ENCODE measurements around the gene PSMG3.
A peak's percentile ranks its signal among the peaks of the same experiment; 100 is the strongest.
"Not testable (repeated sequence)": the region's sequence is repeated elsewhere in the genome, so short reads cannot be mapped to it uniquely, and the experiment has no call there.

PSMG3 gene

DNA sequence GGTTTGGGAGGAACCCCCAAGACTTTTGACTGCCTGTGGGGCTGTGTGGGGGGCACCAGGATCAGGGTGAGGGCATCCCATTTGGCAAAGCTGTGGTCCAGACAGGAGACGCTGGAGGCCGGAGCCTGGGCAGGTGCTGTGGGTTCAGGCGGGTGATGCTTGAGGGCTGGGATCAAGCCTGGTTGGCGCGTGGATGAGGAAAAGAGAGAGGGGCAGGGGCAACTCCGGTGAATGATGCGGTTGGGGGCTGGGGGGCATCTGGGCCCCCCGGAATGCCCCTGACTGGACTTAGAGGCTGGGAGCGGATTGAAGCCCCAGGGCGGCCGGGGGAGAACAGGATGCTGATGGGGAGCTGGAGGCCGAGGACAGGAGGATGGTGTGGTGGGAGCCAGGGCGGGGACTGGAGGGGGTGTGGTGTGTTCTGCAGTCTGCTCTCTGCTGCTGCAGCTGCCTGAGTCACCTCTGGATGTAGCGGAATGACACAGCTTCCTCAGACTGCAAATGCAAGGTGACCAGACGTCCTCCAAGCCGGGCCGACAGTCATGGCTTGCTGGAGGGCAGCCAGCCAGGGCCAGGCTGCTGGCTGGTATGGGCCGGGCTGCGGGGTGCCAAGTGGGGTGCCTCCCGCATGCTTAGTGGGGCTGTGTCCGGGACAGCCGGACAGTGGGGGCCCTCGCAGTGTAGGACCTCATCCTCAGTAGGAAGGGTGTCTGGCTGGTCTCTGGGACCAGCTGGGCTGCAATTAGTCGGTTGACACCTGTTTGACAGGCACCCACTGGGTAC lies 36.1 kb downstream of the PSMG3 start:
- DNase-seq (ENCODE audit: low read depth) = peak; percentile 28

GRCh38 chr7:1533255-1533546 lies 36.6 kb downstream of the PSMG3 start:
- DNase-seq (ENCODE audit: low read depth) = no peak

DNA sequence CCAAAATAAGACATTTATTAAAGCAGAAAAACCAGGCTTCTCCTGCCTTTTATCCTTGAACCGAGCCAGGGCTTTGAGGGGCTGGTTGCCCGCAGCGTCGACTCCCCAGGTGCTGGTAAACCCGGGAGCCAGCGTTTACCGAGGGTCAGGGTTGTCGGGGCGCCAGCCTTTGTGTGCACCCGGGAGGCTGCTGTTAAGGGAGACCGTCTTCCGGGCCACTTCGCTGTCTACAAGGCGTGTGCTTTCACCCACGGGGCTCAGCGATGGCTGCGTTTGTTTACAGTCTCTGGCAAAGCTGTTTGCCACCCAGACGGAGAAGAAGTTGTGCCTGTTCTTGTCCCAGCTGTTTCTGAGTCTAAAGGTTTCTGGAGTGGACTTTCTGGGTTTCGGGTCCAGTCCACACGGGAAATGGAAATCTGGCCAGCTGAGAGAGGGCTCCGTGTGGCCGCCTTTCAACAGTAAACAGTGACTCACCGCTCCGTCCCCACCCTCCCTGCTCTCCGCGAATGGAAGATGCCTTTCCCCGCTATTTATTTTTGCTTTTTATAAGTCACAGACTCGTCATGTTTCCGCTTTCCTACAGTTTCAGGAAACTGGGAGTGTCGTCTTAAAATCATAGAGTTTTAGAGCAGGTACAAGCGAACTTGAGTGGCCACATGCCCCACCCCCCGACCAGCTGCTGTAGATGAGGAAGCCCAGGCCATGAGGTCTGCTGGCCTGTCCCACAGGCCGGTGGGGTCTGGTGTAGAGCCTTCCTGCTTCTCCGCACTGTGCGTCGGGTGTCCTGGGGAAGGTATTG lies 37.2 kb downstream of the PSMG3 start:
- DNase-seq (ENCODE audit: low read depth) = peak; percentile 54

DNA sequence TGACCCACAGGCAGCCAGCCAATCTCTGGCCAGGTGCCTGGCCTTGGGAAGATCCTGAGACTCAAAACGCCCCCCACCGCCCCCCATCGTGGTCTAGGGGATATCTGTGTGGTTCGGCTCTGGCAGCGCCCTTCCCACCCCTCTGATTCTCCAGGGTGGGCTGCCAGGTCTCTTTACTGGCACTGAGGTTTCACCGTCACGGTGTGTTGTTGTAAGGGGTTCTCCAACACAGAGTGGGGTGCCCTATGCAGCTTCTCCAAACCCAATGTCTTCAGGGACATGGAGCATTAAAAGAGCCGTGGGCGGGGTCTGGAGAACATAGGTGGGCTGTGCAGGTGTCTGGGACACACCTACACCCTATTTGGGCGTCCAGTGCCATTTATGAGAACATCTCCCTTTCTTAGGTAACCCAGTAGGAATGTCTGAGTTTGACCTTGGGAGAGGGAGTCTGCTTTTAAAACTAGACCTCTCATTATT lies 37.8 kb downstream of the PSMG3 start:
- no peak for DNase-seq (ENCODE audit: low read depth)

DNA sequence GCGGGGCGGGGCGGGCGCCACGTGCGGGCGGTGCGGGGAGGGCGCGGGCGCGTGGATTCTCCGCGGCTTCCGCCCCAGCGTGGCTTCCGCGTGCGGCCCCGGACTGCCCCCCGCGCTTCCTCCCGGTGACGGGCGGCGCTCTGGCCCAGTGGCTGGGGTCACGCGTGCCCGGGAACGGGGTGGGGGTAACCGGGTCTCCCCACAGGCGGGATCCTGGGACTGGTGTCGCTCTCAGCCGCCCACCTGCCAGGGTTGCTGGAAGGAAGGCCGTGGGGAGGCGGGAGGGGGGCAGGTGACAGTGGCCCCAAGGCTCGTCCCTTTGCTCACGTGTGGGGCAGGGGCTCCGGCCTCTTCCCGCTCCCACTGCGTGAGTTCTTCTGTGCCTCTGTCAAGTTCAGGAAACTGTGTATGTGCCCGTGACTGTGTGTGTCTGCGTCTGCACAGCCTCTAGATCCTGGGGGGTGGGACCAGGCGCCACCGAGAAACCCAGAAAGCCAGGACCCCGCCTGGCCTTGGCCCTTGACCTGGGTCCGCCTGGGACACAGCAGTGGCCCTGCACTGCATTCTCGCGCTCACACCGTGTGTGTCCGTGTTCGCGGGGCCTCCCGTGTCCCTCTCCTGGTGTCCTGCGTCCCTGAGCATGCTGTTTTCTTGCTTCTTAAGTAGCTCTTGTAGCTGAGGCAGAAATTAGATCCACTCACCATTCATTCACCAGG lies 38.4 kb downstream of the PSMG3 start:
- DNase-seq (ENCODE audit: low read depth) = no peak

DNA sequence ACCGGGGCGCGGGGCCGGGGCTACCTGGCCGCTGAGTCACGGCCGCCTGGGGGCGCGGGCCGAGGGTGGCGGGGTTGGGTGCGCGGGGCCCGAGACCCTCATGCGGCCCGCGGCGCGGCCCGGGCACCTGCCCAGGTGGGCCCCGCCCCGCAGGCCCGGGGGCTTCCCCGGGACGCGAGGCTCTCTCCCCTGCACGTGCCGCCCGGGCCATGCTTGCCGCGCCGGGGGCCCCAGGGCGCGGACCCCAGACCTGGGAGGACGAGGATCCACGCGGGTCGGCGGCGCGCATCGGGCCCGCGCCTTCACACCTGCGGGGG lies 38.9 kb downstream of the PSMG3 start:
- no peak for DNase-seq (ENCODE audit: low read depth)

DNA sequence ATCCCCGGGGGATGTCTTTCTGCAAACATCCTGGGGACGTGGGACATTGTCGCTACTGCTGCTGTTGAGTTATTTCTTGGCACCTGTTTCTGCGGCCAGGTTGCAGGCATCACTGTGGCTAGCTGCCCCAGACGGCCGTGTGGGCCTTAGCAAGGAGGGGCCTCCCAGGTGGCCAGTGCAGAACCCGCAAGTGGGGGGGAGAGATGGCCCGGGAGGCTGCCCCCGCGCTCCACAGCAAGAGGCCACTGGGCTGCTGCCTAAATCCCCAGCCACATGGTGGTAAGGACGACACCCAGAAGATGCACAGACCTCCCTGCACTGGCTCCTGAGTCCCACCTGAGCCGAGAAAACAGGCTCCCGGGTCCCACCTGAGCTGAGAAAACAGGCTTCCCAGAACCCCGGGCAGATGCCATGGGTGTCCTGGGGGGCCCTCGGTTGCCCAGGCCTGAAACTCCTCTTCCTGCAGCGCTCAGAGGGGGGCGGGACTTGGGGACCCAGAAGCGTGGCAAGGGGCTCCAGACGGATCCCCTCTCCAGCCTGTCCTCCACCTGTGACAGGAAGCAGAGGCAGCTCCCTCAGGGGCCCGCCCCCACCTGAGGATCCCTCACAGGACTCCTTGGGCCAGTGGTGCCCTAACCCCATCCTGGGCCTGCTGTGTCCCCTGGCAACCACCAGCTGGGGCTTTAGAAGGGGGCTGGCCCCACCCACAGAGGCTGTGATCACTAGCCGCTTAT lies 40.3 kb downstream of the PSMG3 start:
- no peak for DNase-seq (ENCODE audit: low read depth)

DNA sequence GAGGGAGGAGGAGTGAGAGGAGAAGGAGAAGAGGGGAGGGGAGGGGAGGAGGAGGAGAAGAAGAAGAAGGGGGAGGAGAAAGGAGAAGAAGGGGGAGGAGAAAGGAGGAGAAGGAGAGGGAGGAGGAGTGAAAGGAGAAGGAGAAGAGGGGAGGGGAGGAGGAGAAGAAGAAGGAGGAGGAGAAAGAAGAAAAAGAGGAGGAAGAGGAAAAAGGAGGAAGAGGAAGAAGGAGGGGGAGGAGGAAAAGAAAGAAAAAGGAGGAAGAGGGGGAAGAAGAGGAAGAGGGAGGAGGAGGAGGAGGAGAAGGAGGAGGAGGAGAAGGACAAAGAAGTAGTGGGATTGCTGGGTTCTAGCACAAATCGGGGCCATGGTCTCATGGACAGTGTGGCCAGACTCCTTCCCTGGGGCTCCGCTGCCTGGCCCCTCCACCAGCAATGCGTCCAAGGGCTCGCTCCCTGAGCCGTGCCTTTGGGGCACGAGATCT lies 43.5 kb downstream of the PSMG3 start:
- no peak for DNase-seq (ENCODE audit: low read depth)

DNA sequence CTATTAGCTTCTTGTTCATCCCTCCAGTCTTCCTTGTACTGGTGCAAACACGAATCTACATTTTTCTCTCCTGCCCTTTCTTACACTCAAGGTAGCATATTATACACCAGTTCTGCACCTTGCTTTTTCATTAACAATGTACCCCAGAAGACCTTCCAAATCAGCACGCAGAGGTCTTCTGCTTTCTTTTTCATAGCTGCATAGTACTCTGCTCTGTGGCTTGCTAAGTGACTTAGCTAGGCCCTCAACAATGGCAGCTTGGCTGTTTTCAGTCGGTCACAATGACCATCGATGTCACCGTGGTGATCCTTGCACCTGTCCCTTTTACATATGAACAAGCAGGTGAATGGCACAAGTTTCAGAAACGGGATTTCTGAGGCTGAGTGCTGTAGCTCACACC lies 44.4 kb downstream of the PSMG3 start:
- DNase-seq (ENCODE audit: low read depth) = no peak

DNA sequence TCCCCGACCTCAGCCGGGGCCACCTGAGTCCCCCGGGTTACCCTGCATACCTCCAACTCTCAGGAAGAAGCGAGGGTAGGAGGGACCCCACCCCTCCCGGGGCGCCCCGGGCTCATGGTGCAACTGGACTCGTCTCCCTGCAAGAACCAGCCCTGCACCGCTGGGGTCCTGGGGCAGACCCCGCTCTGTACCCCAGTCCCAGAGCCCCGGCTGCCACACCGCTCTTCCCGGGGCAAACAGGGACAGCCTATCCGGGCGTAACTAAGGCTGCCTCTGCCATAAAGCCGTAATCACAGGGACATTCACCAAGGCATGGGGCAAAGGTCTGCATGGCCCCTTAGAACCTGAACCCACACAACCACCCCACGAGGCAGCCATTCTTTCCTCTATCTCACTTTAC lies 46.0 kb downstream of the PSMG3 start:
- no peak for DNase-seq (ENCODE audit: low read depth)

- no peak for DNase-seq (ENCODE audit: low read depth)
Measured at GRCh38 chr7:1523208-1523607, 46.6 kb downstream of the PSMG3 start.

DNA sequence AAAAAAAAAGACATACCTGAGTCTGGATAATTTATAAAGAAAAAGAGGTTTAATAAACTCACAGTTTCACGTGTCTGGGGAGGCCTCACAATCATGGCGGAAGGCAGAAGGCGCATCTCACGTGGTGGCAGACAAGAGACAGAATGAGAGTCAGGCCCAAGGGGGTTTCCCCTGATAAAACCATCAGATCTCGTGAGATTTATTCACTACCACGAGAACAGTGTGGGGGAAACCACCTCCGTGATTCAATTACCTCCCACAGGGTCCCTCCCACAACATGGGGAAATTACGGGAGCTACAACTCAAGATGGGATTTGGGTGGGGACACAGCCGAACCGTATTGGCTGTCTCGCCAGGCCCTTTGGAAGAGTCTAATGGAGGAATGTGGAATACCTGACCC lies 48.4 kb downstream of the PSMG3 start:
- no peak for DNase-seq (ENCODE audit: low read depth)

- no peak for DNase-seq (ENCODE audit: low read depth)
Measured at GRCh38 chr7:1520539-1521234, 49.1 kb downstream of the PSMG3 start.

GRCh38 chr7:1519322-1519922 lies 50.4 kb downstream of the PSMG3 start:
- not testable (repeated sequence) for DNase-seq (ENCODE audit: low read depth)

All from activated T-cell treated with anti-CD3 and anti-CD28 coated beads for 24 hours (primary cell).